ENCODE measurements around the gene ADARB1.

DNA sequence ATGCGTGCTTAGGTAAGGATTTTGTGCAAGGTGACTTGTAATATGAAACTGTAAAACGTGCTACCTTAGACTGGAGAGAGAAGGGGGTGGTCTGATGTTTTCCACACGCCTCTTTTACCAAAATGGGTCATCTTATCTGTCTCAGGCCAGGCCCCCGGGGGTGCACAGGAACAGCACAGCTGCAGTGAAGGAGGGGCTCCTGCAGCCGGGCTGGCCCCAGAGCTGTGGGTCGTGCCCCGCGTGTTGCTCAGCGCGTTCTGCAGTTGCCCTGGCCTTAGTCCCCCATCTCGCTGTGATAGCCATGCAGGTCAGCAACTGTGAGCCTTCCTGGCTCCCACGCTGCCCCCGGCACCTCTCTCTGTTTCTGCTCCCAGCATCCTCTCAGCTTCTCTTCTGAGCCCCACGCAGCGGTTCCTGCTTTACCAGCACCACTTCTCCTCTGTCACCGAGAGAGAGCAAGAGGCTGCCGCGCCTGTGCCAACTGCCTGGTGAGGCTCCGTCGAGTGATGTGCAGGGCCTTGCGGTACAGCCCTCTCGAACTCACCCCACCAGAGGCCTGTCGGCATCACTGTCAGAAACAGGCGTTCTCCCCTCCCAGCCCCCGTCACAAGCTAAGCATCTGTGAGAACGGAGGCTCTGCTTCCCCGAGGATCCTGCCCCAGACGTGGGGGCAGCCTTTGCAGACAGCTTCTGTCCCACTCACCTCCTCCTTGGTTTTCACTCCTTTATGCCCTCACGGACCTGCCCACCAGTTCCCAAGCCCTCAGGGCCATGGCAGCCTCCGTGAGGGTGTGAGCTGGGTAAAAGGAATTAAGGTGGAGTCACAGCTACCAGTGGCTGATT, 73.3 kb downstream of the ADARB1 start:
- TF ChIP-seq CTCF (IDR thresholded peaks at IDR 0.05) = no peak
- no peak for TF ChIP-seq POLR2A (IDR thresholded peaks at IDR 0.05)
